ENCODE measurements around the gene TMPRSS5. TPM values are rescaled to one million over a fixed set of nuclear protein-coding genes. Genes with fewer than 3 reads are reported as not detected.

The TMPRSS5 gene
- total RNA-seq, 4 donors from 2014 or later, result 35.0 to 42.2 (median 41.9) TPM

DNA sequence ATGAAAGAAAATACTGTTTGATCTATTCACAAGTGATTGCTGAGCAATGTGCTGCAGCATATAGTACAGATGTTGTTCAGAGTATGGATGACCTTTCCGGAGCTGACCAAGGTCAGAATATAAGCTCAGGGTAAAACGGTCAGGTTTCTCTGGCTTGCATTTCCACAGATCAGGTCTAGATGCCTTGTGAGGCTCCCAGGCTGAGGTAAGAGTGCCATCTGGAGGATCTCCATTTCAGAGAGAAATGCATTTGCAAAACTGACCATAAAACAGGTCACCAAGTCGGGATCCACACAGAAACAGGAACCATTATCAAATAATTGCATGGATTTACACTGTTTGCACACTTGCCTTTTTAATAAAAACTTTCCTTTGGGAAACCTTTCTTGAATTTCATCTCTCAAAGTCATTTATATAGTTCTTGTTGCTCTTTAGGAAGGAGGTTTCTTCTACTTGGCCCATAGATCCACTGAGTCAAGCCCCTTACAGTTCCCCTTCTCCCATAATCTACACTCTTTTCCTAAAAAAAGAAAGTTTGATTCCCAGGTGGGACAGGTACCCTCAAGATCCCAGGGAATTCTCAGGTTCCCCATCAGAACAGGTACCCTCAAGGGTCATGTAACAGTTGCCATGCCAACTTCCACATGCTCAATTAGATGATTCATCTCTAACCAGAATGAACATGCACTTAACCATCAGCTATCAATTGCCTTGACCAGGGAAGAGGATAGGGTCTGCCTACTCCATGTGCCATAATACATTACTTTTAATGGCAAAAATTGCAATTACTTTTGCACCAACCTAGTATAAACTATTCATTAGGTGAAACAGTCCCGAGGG is 25.0 kb upstream of the TMPRSS5 start:
- 32 to 37% methylated on average over 4 of the region's 4 CpGs for WGBS, 2 donors
- no peak overlapping the region for H3K4me3 ChIP-seq
- peaks cover 0 to 26% (median 0%) of the 10 kb centered on the region in 4 donors for H3K4me1 ChIP-seq
- TF ChIP-seq POLR2A (IDR thresholded peaks at IDR 0.05) (no peak), EP300 (IDR thresholded peaks at IDR 0.05) (no peak)
- TF ChIP-seq, protein P1, sequence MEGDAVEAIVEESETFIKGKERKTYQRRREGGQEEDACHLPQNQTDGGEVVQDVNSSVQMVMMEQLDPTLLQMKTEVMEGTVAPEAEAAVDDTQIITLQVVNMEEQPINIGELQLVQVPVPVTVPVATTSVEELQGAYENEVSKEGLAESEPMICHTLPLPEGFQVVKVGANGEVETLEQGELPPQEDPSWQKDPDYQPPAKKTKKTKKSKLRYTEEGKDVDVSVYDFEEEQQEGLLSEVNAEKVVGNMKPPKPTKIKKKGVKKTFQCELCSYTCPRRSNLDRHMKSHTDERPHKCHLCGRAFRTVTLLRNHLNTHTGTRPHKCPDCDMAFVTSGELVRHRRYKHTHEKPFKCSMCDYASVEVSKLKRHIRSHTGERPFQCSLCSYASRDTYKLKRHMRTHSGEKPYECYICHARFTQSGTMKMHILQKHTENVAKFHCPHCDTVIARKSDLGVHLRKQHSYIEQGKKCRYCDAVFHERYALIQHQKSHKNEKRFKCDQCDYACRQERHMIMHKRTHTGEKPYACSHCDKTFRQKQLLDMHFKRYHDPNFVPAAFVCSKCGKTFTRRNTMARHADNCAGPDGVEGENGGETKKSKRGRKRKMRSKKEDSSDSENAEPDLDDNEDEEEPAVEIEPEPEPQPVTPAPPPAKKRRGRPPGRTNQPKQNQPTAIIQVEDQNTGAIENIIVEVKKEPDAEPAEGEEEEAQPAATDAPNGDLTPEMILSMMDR (IDR thresholded peaks at IDR 0.05), result peak; percentile 32 to 64 (median 55)
- H3K36me3 ChIP-seq, result peaks cover 0 to 45% (median 2%) of the 10 kb centered on the region in 3 donors
- no peaks in the 10 kb centered on the region for H3K9me3 ChIP-seq
- DNase-seq (ENCODE audit: low spot score in 2 of 2), result peak in 1 of 2 donors; percentile 36
- H3K27ac ChIP-seq, result no peak overlapping the region
- H3K27me3 ChIP-seq, result no peaks in the 10 kb centered on the region

DNA sequence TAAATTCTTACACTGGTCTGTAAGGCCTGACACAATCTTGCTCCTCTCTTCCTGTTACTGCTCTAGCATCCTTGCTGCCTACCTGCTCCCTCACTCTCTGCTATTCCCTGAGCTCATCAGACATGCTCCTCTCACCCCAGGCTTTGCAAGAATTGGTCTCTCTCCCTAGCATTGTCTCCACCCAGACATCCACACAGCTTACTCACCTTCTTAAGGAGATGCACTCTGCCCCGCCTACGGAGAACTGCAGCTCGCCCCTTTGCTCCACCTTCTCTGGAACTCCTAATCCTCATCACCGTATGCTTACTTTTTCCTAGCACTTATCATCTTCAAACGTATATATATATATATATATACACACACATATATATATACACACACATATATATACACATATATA is 23.3 kb upstream of the TMPRSS5 start:
- TF ChIP-seq, protein P1 (IDR thresholded peaks at IDR 0.05), result no peak
- TF ChIP-seq POLR2A (IDR thresholded peaks at IDR 0.05) (no peak), EP300 (IDR thresholded peaks at IDR 0.05) (no peak)
- Histone ChIP-seq H3K27me3 (no peaks in the 10 kb centered on the region), H3K36me3 (peaks cover 0 to 28% (median 2%) of the 10 kb centered on the region in 3 donors), H3K4me1 (peaks cover 0 to 33% (median 0%) of the 10 kb centered on the region in 4 donors), H3K9me3 (no peaks in the 10 kb centered on the region), H3K27ac (no peak overlapping the region), H3K4me3 (no peak overlapping the region)
- DNase-seq (ENCODE audit: low spot score in 2 of 2), result no peak
- WGBS, 2 donors, result 69 to 77% methylated on average over 5 of the region's 5 CpGs

DNA sequence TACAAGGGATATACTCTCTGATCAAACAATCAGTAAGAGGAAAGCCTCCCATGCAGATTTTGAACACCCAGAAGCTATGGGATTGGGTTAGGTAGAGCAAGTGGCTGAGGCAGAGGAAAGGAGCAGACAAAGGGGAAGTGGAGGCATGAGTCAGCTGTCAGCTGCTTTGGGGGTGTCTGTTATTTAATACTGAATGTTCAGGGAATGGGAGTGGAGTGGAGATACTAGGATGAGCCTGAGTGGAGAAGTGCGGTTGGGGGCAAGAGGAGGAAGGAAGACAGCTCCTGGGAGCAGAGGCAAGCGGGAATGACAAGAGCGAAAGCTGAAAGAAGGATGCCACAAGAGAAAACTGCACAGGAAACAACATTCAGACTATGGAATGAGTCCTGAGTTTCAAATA is 22.7 kb upstream of the TMPRSS5 start:
- Histone ChIP-seq H3K27ac (no peak overlapping the region), H3K4me1 (peaks cover 0 to 40% (median 2%) of the 10 kb centered on the region in 4 donors), H3K27me3 (no peaks in the 10 kb centered on the region), H3K36me3 (peaks cover 0 to 22% (median 2%) of the 10 kb centered on the region in 3 donors), H3K4me3 (no peak overlapping the region), H3K9me3 (no peaks in the 10 kb centered on the region)
- DNase-seq (ENCODE audit: low spot score in 2 of 2), result no peak
- TF ChIP-seq EP300 (IDR thresholded peaks at IDR 0.05), result no peak
- WGBS, 2 donors, result 82 to 91% methylated on average over 3 of the region's 3 CpGs

DNA sequence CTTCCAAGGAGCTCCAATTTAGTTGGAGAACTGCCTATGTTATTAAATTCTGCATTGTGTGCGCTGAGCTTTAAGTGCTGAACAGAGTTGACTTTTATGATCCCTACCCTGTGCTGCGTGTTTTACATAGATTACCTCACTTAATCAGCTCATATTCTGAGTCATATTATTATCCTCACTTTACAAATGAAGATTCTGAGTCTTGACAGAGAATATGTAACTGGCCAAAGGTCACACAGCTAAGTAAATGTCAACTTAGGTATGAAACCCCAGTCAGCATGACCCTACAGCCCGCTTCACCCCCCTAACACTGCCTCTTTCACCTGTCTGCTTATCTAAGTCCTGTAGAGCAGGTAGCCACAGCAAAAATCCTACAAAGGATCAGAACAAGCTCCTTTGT is 19.8 kb upstream of the TMPRSS5 start:
- no peaks in the 10 kb centered on the region for H3K27me3 ChIP-seq
- WGBS, 2 donors, result 68 to 76% methylated on average over 3 of the region's 3 CpGs
- H3K36me3 ChIP-seq, result peaks cover 0 to 6% (median 0%) of the 10 kb centered on the region in 3 donors
- H3K4me3 ChIP-seq, result no peak overlapping the region
- TF ChIP-seq EP300 (IDR thresholded peaks at IDR 0.05), result no peak
- TF ChIP-seq, protein P1 (IDR thresholded peaks at IDR 0.05), result no peak
- TF ChIP-seq POLR2A (IDR thresholded peaks at IDR 0.05), result no peak
- peaks cover 0 to 54% (median 10%) of the 10 kb centered on the region in 4 donors for H3K4me1 ChIP-seq
- DNase-seq (ENCODE audit: low spot score in 2 of 2), result no peak
- no peak overlapping the region for H3K27ac ChIP-seq
- H3K9me3 ChIP-seq, result no peaks in the 10 kb centered on the region

DNA sequence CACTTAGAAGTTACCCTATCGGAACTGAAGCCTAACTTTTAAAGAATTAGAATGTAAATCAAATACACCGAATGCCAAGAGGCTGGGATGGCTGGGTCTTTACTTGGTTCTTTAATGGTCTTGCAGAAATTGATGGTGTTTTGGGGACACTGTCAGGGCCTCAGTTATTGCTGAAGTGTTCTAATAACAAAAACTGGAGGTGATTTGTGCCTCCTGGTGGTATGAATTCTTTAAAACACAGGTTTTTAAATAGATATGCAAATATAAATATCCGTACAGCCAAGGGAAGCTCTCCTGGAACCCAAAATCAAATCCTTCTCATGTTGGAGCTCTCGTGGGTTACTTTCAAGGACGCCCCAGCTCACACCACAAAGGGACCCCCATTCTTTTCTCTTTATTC is 19.3 kb upstream of the TMPRSS5 start:
- DNase-seq (ENCODE audit: low spot score in 2 of 2), result no peak
- TF ChIP-seq EP300 (IDR thresholded peaks at IDR 0.05) (no peak), POLR2A (IDR thresholded peaks at IDR 0.05) (no peak)
- TF ChIP-seq, protein P1 (IDR thresholded peaks at IDR 0.05), result no peak
- Histone ChIP-seq H3K4me3 (no peak overlapping the region), H3K4me1 (peaks cover 0 to 49% (median 10%) of the 10 kb centered on the region in 4 donors), H3K36me3 (peaks cover 0 to 11% (median 0%) of the 10 kb centered on the region in 3 donors), H3K27ac (no peak overlapping the region), H3K27me3 (no peaks in the 10 kb centered on the region), H3K9me3 (no peaks in the 10 kb centered on the region)
- WGBS, 2 donors, result 77 to 83% methylated on average over 5 of the region's 5 CpGs

Data from tibial nerve (tissue), 4 donors.